Nephron (organoid): ENCODE results near the gene MVP.

Experiments used
- H3K27ac Mint-ChIP-seq, 3 experiments: 2 replicates each; pipeline ENCODE4 v1.8.0; 2020; ENCODE audit warnings: mixed read lengths in 3 of 3, mild to moderate bottlenecking in 2 of 3, moderate library complexity in 1 of 3
- H3K27me3 Mint-ChIP-seq: 2 replicates; pipeline ENCODE4 v1.8.0; 2021; ENCODE audit warnings: low read depth, mild to moderate bottlenecking, moderate library complexity, mixed read lengths
- H3K36me3 Mint-ChIP-seq: 2 replicates; pipeline ENCODE4 v1.8.0; 2020; ENCODE audit warnings: low read depth, mixed read lengths
- H3K4me1 Mint-ChIP-seq: 2 replicates; pipeline ENCODE4 v1.8.0; 2020; ENCODE audit warnings: mixed read lengths
- H3K4me3 Mint-ChIP-seq, 3 experiments: 2 replicates each; pipeline ENCODE4 v1.8.0; 2020; ENCODE audit warnings: mild to moderate bottlenecking in 3 of 3, mixed read lengths in 3 of 3, moderate library complexity in 2 of 3
- H3K9me3 Mint-ChIP-seq: 2 replicates; pipeline ENCODE4 v1.8.0; 2020; ENCODE audit warnings: mixed read lengths
- CTCF ChIP-seq, 3 experiments: fragments of 200-600 bp; sonication (generic); IDR thresholded peaks; one replicate each; pipeline ENCODE4 v1.5.0; 2021; ENCODE audit warnings: antibody characterized with exemption in 3 of 3; ENCODE audit not compliant: unreplicated experiment in 3 of 3

MVP gene

DNA sequence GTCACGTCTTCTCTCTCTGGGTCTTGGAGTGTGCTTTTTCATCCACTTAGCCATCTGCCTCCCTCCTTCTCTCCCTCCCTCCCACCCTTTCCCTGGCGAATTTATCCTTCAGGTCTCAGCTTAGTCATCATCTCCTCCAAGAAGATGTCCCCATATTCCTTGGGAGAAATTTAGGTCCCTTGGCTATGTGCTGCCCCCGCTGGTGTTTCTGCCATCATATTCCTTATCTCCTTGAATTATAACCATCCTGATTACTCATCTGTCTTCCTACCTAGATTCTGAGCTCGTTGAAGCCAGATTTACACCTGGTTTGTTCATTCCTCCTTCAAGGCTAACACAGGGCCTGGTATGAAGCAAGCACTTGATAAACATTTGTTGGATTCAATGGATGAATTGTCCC is 74.1 kb downstream of the MVP start:
- no peak for TF ChIP-seq CTCF (IDR thresholded peaks at IDR 0.05; ENCODE audit: unreplicated experiment in 3 of 3)
- H3K27ac Mint-ChIP-seq: no peak overlapping the region
- H3K27me3 Mint-ChIP-seq: peaks cover 24% of the 10 kb centered on the region
- peaks cover 8% of the 10 kb centered on the region for H3K4me1 Mint-ChIP-seq
- H3K4me3 Mint-ChIP-seq: no peak overlapping the region
- no peaks in the 10 kb centered on the region for H3K36me3 Mint-ChIP-seq
- H3K9me3 Mint-ChIP-seq: no peaks in the 10 kb centered on the region

DNA sequence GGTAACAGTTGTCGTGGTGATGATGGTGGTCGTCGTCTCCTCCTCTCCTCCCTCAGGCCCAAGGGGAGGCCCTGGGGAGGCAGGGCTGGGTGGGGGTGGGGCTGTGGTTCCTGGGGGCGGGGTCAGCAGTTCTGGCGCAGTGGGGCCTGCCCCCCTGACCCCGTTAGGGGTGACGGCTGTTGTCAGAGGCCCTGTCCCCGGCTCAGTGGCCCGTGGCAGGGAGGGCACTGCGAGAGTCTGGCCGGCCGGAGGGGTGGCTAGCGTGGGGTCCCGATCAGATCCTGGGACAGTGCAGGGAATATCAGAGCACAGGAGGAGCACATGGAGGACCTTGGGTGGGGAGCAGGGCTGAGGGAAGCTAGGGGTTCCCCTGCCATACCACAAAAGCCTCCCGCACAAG is 76.6 kb downstream of the MVP start:
- peaks cover 8% of the 10 kb centered on the region for H3K4me1 Mint-ChIP-seq
- peaks cover 33% of the 10 kb centered on the region for H3K27me3 Mint-ChIP-seq
- no peak overlapping the region for H3K4me3 Mint-ChIP-seq
- no peak overlapping the region for H3K27ac Mint-ChIP-seq
- H3K36me3 Mint-ChIP-seq: no peaks in the 10 kb centered on the region
- TF ChIP-seq CTCF (IDR thresholded peaks at IDR 0.05; ENCODE audit: unreplicated experiment in 3 of 3): no peak
- no peaks in the 10 kb centered on the region for H3K9me3 Mint-ChIP-seq

- H3K9me3 Mint-ChIP-seq: no peaks in the 10 kb centered on the region
- H3K27ac Mint-ChIP-seq: no peak overlapping the region
- peaks cover 38% of the 10 kb centered on the region for H3K27me3 Mint-ChIP-seq
- TF ChIP-seq CTCF (IDR thresholded peaks at IDR 0.05; ENCODE audit: unreplicated experiment in 3 of 3): no peak
- H3K4me1 Mint-ChIP-seq: peaks cover 8% of the 10 kb centered on the region
- no peak overlapping the region for H3K4me3 Mint-ChIP-seq
- H3K36me3 Mint-ChIP-seq: no peaks in the 10 kb centered on the region
These were observed 77.1 kb downstream of the MVP start for GRCh38 chr16:29897333-29897732.
